Fibroblast of lung (primary cell): ENCODE measurements around the gene WSCD2. TPM values are rescaled to one million over a fixed set of nuclear protein-coding genes. Genes with fewer than 3 reads are reported as not detected.

Experiments used
- DNase-seq, 2 donors: peaks; one replicate each; pipeline versions ENCODE4 v3.0.0 to v3.0.0-alpha.2; 2010; ENCODE audit warnings: low read depth in 2 of 2
- H2AFZ ChIP-seq: 2 replicates; pipeline ENCODE4 v1.5.1; 2012; ENCODE audit warnings: low read length, control low read depth, inconsistent platforms
- H3K27ac ChIP-seq: 2 replicates; pipeline ENCODE4 v1.5.1; 2011; ENCODE audit warnings: low read length, control low read depth; ENCODE audit not compliant: insufficient read depth
- H3K27me3 ChIP-seq: 2 replicates; pipeline ENCODE4 v1.5.1; 2011; ENCODE audit warnings: mild to moderate bottlenecking, low read length; ENCODE audit not compliant: control insufficient read depth, insufficient read depth
- H3K36me3 ChIP-seq: 2 replicates; pipeline ENCODE4 v1.5.1; 2011; ENCODE audit warnings: low read length; ENCODE audit not compliant: control insufficient read depth, insufficient read depth
- H3K4me1 ChIP-seq: 2 replicates; pipeline ENCODE4 v1.5.1; 2011; ENCODE audit warnings: low read length; ENCODE audit not compliant: control insufficient read depth, insufficient read depth; ENCODE audit errors: extremely low read depth
- H3K4me2 ChIP-seq: 2 replicates; pipeline ENCODE4 v1.5.1; 2011; ENCODE audit warnings: low read length, control low read depth; ENCODE audit not compliant: insufficient read depth; ENCODE audit errors: extremely low read depth
- H3K4me3 ChIP-seq, 4 experiments: fragments of 200-600 bp in 1 of 4; sonication (generic) in 1 of 4; replicated peaks in 1 of 4; 2 replicates each; pipeline ENCODE4 v1.5.1; 2011 to 2016; ENCODE audit warnings: low read length in 4 of 4, low read depth in 3 of 4, mild to moderate bottlenecking in 3 of 4, control low read depth in 2 of 4, inconsistent platforms in 1 of 4, mixed read lengths in 1 of 4; ENCODE audit not compliant: insufficient read depth in 1 of 4; ENCODE audit errors: control extremely low read depth in 1 of 4
- H3K79me2 ChIP-seq: 2 replicates; pipeline ENCODE4 v1.5.1; 2012; ENCODE audit warnings: mild to moderate bottlenecking, low read length, inconsistent platforms; ENCODE audit not compliant: control insufficient read depth, insufficient read depth
- H3K9ac ChIP-seq: 2 replicates; pipeline ENCODE4 v1.5.1; 2011; ENCODE audit warnings: mild to moderate bottlenecking, low read length, control low read depth; ENCODE audit not compliant: insufficient read depth
- H3K9me3 ChIP-seq: 2 replicates; pipeline ENCODE4 v1.5.1; 2012; ENCODE audit warnings: low read depth, low read length; ENCODE audit not compliant: control insufficient read depth, insufficient read depth
- H4K20me1 ChIP-seq: 2 replicates; pipeline ENCODE4 v1.5.1; 2011; ENCODE audit warnings: low read length; ENCODE audit not compliant: control insufficient read depth, insufficient read depth; ENCODE audit errors: extremely low read depth
- EZH2 ChIP-seq: IDR thresholded peaks from 2 replicates; pipeline ENCODE4 v1.5.1; 2012; ENCODE audit warnings: low read length, control low read depth, mild to moderate bottlenecking; ENCODE audit errors: missing control alignments
- polyA plus RNA-seq, 2 donors: library from polyadenylated mRNA; depleted of rRNA in 1 of 2; stranded (reverse) in 1 of 2; unstranded in 1 of 2; fragments of >200 nt; gene quantifications; 2 replicates each; pipeline ENCODE4 v1.2.1, GENCODE V29; 2011 to 2012; ENCODE audit warnings: missing spikeins in 1 of 2
- total RNA-seq: library from RNA; depleted of rRNA; stranded (reverse); fragments of >200 nt; gene quantifications from 2 replicates; pipeline ENCODE4 v1.2.1, GENCODE V29; 2014
- TF ChIP-seq, protein P1 (sequence below), 2 donors: IDR thresholded peaks in 1 of 2; conservative IDR thresholded peaks in 1 of 2; 1 replicate in 1 of 2; 2 replicates in 1 of 2; pipeline ENCODE4 v1.5.1; 2011 to 2012; ENCODE audit warnings: low read length in 2 of 2, control low read depth in 1 of 2, inconsistent platforms in 1 of 2, low read depth in 1 of 2, mild to moderate bottlenecking in 1 of 2

WSCD2 gene
- total and polyA plus RNA-seq, 2 donors (not counting 1 experiment from before 2014, with no cell fraction given): not detected

- Histone ChIP-seq H3K9ac (no peak overlapping the region), H3K9me3 (no peaks in the 10 kb centered on the region), H3K27ac (no peak overlapping the region), H3K4me3 (no peak overlapping the region), H3K27me3 (no peaks in the 10 kb centered on the region), H2AFZ (no peak overlapping the region), H3K36me3 (no peaks in the 10 kb centered on the region), H3K79me2 (no peaks in the 10 kb centered on the region), H3K4me2 (no peak overlapping the region), H4K20me1 (no peaks in the 10 kb centered on the region), H3K4me1 (no peaks in the 10 kb centered on the region)
- no peak for DNase-seq
- TF ChIP-seq, protein P1, sequence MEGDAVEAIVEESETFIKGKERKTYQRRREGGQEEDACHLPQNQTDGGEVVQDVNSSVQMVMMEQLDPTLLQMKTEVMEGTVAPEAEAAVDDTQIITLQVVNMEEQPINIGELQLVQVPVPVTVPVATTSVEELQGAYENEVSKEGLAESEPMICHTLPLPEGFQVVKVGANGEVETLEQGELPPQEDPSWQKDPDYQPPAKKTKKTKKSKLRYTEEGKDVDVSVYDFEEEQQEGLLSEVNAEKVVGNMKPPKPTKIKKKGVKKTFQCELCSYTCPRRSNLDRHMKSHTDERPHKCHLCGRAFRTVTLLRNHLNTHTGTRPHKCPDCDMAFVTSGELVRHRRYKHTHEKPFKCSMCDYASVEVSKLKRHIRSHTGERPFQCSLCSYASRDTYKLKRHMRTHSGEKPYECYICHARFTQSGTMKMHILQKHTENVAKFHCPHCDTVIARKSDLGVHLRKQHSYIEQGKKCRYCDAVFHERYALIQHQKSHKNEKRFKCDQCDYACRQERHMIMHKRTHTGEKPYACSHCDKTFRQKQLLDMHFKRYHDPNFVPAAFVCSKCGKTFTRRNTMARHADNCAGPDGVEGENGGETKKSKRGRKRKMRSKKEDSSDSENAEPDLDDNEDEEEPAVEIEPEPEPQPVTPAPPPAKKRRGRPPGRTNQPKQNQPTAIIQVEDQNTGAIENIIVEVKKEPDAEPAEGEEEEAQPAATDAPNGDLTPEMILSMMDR (conservative IDR thresholded peaks at IDR 0.05 in 1 of 2, IDR thresholded peaks at IDR 0.05 in 1 of 2; ENCODE audit: low read depth in 1 of 2, low read length in 2 of 2): no peak
- TF ChIP-seq EZH2: no peak
Measured at GRCh38 chr12:108133482-108133881, 4.4 kb downstream of the WSCD2 start.

DNA sequence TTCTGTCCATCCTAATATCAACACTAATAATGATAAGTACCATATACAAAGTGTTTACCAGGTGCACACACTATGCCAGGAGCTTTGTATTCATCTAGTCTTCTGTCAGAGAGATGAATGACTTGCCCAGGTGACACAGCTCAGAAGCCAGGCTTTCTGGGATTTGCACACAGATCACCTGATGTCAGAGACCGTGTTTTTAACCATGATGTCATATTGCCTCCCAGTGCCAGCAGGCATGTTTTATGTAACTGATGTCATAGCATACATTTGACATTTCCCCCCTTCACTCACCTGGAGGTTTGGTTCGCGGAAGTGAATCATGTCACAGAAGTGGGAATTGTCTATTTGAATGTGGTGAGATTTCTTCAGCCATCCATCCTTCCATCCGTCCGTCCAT lies 5.7 kb downstream of the WSCD2 start:
- TF ChIP-seq, protein P1 (conservative IDR thresholded peaks at IDR 0.05 in 1 of 2, IDR thresholded peaks at IDR 0.05 in 1 of 2; ENCODE audit: low read depth in 1 of 2, low read length in 2 of 2): no peak
- no peak for TF ChIP-seq EZH2

GRCh38 chr12:108135627-108136026 lies 6.5 kb downstream of the WSCD2 start:
- Histone ChIP-seq H4K20me1 (no peaks in the 10 kb centered on the region), H3K9me3 (no peaks in the 10 kb centered on the region), H3K4me1 (no peaks in the 10 kb centered on the region), H3K79me2 (no peaks in the 10 kb centered on the region), H3K27ac (no peak overlapping the region), H3K9ac (no peak overlapping the region), H3K4me2 (no peak overlapping the region), H3K27me3 (no peaks in the 10 kb centered on the region), H2AFZ (no peak overlapping the region), H3K36me3 (no peaks in the 10 kb centered on the region), H3K4me3 (no peak overlapping the region)
- no peak for DNase-seq
- TF ChIP-seq, protein P1 (conservative IDR thresholded peaks at IDR 0.05 in 1 of 2, IDR thresholded peaks at IDR 0.05 in 1 of 2; ENCODE audit: low read depth in 1 of 2, low read length in 2 of 2): no peak
- TF ChIP-seq EZH2: no peak

More for the DNA sequence above, 5.7 kb downstream of the WSCD2 start:
- Histone ChIP-seq H3K9me3 (no peaks in the 10 kb centered on the region), H3K9ac (no peak overlapping the region), H3K79me2 (no peaks in the 10 kb centered on the region), H3K4me3 (no peak overlapping the region), H3K4me2 (no peak overlapping the region), H3K27ac (no peak overlapping the region), H3K4me1 (no peaks in the 10 kb centered on the region), H3K36me3 (no peaks in the 10 kb centered on the region), H2AFZ (no peak overlapping the region), H3K27me3 (no peaks in the 10 kb centered on the region), H4K20me1 (no peaks in the 10 kb centered on the region)
- no peak for DNase-seq
